IMR-90 (cell line): ENCODE data around the gene ZRANB3.

Experiments used
- BHLHE40 ChIP-seq: fragments of 150-350 bp; IDR thresholded peaks from 2 replicates; pipeline ENCODE4 v1.6.1; 2016; ENCODE audit warnings: mild to moderate bottlenecking, low read depth, low read length
- CEBPB ChIP-seq: IDR thresholded peaks from 2 replicates; pipeline ENCODE4 v1.6.1; 2012; ENCODE audit warnings: low read depth, low read length, improper control_type of control experiment
- CTCF ChIP-seq: conservative IDR thresholded peaks from 2 replicates; pipeline ENCODE4 v1.5.1; 2012; ENCODE audit warnings: mild to moderate bottlenecking, low read depth, low read length, improper control_type of control experiment
- ELK1 ChIP-seq: fragments of 150-350 bp; IDR thresholded peaks from 2 replicates; pipeline ENCODE4 v1.6.1; 2016; ENCODE audit warnings: low read depth, mild to moderate bottlenecking, low read length, moderate library complexity, borderline replicate concordance
- FOS ChIP-seq: fragments of 150-350 bp; IDR thresholded peaks from 2 replicates; pipeline ENCODE4 v1.6.1; 2016; ENCODE audit warnings: low read depth, low read length
- MAFK ChIP-seq: IDR thresholded peaks from 2 replicates; pipeline ENCODE4 v1.6.1; 2012; ENCODE audit warnings: low read depth, low read length, improper control_type of control experiment
- NFE2L2 ChIP-seq: fragments of 150-350 bp; IDR thresholded peaks from 2 replicates; pipeline ENCODE4 v1.6.1; 2016; ENCODE audit warnings: low read depth, mild to moderate bottlenecking, low read length
- POLR2A ChIP-seq: IDR thresholded peaks from 2 replicates; pipeline ENCODE4 v1.6.1; 2012; ENCODE audit warnings: mild to moderate bottlenecking, low read depth, low read length
- RAD21 ChIP-seq: IDR thresholded peaks from 2 replicates; pipeline ENCODE4 v1.6.1; 2012; ENCODE audit warnings: low read length, improper control_type of control experiment
- RCOR1 ChIP-seq: IDR thresholded peaks from 2 replicates; pipeline ENCODE4 v1.6.1; 2012; ENCODE audit warnings: mild to moderate bottlenecking, low read length, improper control_type of control experiment; ENCODE audit not compliant: insufficient replicate concordance
- RFX5 ChIP-seq: IDR thresholded peaks from 2 replicates; pipeline ENCODE4 v1.8.0; 2012; ENCODE audit warnings: low read depth, mild to moderate bottlenecking, low read length, moderate library complexity
- SMC3 ChIP-seq: fragments of 150-350 bp; IDR thresholded peaks from 2 replicates; pipeline ENCODE4 v1.6.1; 2016; ENCODE audit warnings: low read depth, mild to moderate bottlenecking, antibody characterized with exemption, low read length, moderate library complexity
- USF2 ChIP-seq: fragments of 150-350 bp; IDR thresholded peaks from 2 replicates; pipeline ENCODE4 v1.6.1; 2017; ENCODE audit warnings: mild to moderate bottlenecking, antibody characterized with exemption, low read length, low read depth

- TF ChIP-seq CTCF (no peak), BHLHE40 (no peak), RCOR1 (no peak), RFX5 (no peak), POLR2A (no peak), FOS (no peak), USF2 (no peak), ELK1 (no peak), RAD21 (no peak), CEBPB (no peak), SMC3 (no peak), MAFK (no peak), NFE2L2 (no peak)
Measured at GRCh38 chr2:135456431-135456830, 74.6 kb downstream of the ZRANB3 start.
